GM18909 (cell line): ENCODE data around the gene ATP6V0A1.
"Not testable (repeated sequence)": the region's sequence is repeated elsewhere in the genome, so short reads cannot be mapped to it uniquely, and the experiment has no call there.

Experiments
- ATAC-seq: cut with Tn5 transposase; IDR thresholded peaks from one replicate; pipeline ENCODE4 v1.9.1; 2021; ENCODE audit warnings: mild to moderate bottlenecking; ENCODE audit not compliant: unreplicated experiment, poor library complexity

ATP6V0A1 gene

DNA sequence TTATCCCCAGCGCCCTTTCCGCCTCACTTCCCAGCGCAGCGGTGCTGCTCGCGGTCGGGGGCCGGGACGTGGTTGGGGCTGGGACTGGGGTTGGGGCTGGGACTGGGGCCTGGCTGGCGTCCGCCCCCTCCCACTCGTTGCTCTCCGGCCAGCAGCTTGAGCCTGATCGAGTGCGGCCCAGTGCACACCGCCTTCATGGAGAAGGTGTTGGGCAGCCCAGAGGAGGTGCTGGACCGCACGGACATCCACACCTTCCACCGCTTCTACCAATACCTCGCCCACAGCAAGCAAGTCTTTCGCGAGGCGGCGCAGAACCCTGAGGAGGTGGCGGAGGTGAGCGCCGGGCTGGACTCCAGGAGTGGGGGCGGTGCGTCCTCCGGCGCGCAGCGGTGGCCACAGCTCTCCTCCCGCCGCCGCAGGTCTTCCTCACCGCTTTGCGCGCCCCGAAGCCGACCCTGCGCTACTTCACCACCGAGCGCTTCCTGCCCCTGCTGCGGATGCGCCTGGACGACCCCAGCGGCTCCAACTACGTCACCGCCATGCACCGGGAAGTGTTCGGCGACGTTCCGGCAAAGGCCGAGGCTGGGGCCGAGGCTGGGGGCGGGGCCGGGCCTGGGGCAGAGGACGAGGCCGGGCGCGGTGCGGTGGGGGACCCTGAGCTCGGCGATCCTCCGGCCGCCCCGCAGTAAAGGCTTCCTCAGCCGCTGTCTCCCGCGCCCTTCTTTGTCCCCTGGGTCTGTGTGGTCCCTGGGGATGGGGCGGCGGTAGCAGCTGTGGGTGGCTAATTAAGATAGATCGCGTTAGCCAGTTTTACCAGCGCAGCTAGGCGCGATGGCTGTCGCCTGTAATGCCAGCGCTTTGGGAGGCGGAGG lies 95.8 kb downstream of the ATP6V0A1 start:
- peak; percentile 80 for ATAC-seq

DNA sequence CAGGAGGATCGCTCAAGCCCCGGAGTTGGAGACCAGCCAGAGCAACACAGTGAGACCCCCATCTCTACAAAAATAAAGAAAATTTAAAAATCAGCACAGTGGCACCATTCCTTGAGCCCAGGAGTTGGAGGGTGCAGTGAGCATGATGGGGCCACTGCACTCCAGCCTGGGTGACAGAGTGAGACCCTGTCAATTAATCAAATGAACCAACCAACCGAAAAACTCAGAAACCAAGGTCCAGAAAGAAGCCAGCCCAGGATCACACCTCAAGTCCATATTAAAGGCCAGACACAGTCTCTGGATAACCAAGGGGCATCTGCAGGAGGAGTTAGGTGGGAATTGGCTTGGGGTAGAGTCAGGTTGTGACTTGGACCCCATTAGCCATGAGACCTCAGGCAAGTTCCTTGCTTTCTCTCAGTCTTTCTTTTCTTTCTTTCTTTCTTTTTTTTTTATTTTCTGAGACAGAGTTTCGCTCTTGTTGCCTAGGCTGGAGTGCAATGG lies 96.5 kb downstream of the ATP6V0A1 start:
- ATAC-seq = no peak

DNA sequence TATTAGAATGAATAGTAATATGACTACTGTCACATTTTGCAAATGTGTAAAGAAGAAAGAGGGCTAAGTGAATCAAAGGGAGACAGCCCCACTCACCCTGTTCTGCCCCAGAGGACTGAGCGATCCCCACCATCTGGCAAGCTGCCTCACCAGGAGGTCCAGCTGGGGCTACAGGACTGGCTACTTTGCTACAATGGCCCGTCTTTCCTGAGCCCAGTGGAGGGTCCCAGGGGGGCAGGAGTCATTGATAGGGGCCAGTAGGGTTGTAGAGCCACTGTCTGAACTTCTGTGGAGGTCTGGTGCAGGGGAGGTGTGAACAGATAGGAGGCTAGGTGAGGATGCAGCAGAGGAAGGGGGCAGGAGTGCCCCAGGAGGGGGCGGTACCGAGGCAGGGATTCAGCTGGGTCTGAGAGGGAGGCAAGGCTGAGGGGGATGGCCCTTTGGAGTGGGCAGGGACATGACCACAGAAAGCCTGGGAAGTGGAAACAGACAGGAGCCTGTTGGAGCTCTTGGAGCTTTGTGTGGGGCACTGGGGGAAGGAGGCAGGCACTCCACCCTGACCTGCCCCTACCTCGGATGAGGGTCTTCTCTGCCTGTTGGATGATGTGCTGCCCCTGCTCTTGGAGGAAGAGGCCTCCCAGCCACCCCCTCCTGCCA lies 97.4 kb downstream of the ATP6V0A1 start:
- ATAC-seq = not testable (repeated sequence)

DNA sequence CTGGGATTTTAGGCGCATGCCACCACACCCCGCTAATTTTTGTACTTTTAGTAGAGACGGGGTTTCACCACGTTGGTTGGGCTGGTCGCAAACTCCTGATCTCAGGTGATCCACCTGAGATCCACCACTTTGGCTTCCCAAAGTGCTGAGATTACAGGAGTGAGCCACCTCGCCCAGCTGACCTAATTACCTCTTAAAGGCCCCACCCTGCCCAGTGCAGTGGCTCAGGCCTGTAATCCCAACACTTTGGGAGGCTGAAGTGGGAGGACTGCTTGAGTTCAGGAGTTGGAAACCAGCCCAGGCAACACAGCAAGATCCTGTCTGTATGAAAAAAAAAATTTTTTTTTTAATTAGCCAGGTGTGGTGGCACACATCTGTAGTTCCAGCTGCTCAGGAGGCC lies 100.4 kb downstream of the ATP6V0A1 start:
- ATAC-seq = no peak

DNA sequence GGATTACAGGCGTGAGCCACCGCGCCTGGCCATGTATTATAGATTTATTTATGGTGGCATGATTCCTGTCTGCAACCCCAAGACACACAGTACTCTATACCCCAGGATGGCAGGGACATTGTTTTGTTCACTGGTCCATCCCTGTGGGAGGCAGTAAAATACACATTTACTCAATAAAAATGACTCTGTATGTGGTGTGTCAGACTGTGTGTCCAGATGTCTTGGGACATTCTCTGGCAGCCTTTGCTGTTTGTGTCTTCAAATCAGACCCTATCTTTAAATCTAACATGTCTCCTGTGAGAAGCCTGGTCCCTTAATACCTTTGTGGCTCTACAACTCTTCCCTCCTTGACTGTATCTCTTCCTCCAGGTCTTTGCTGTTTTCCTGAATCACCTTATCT lies 101.6 kb downstream of the ATP6V0A1 start:
- no peak for ATAC-seq

DNA sequence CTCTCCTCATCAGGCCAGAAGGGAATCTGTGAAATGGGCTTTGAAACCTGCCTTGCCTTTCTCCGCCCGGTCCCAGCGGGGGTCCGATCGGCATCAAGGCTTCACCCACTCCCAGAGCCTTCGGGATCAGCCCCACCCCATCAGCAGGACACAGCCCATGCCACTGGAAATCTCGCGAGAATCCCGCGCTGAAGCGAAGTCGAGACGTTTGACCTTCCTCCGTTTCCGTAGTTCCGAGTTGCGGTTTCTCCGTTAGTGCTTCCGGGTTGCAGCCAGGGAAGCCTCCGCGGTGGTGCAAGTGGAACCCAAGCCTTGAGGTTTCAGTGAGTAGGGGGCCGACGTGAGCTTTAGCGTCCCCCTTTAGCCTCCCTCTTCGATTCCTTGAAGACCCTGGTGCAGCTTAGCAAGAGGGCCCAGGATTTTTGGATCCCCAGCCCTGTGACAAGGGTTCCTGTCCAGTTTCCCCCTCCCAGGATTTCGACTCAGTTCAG lies 103.3 kb downstream of the ATP6V0A1 start, which contains the start of gene COASY:
TSS of gene COASY (plus strand) at position 252 of the 491 bp plus-strand sequence. CDS start 475 bp downstream, outside the sequence.
- ATAC-seq = no peak

DNA sequence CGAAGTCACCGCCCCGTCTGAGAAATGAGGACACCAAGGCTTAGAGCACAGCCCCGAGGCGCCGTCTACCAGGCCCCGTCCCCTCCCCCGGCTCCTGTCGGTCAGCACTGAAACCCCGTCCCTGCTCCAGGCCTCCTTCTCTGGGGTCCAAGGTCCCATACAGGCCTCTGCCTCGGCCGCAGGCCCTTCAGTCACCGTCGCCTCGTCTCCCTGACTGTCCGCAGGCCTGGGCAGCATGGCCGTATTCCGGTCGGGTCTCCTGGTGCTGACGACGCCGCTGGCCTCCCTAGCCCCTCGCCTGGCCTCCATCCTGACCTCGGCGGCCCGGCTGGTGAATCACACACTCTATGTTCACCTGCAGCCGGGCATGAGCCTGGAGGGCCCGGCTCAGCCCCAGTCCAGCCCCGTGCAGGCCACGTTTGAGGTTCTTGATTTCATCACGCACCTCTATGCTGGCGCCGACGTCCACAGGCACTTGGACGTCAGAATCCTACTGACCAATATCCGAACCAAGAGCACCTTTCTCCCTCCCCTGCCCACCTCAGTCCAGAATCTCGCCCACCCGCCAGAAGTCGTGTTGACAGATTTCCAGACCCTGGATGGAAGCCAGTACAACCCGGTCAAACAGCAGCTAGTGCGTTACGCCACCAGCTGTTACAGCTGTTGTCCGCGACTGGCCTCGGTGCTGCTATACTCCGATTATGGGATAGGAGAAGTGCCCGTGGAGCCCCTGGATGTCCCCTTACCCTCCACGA lies 103.9 kb downstream of the ATP6V0A1 start:
- ATAC-seq = no peak

DNA sequence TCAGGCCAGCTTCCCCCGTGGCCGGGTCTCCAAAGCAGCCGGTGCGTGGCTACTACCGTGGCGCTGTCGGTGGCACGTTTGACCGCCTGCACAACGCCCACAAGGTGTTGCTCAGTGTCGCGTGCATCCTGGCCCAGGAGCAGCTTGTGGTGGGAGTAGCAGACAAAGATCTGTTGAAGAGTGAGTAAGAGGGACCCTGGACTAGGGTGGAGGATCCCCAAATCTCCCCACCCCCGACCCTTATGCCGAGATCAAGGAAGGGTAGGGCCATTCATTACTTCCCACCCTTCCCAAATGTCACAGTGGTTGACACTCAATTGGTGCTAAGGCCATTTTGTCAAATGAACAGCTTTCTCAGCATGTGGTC lies 104.4 kb downstream of the ATP6V0A1 start:
- ATAC-seq = no peak

DNA sequence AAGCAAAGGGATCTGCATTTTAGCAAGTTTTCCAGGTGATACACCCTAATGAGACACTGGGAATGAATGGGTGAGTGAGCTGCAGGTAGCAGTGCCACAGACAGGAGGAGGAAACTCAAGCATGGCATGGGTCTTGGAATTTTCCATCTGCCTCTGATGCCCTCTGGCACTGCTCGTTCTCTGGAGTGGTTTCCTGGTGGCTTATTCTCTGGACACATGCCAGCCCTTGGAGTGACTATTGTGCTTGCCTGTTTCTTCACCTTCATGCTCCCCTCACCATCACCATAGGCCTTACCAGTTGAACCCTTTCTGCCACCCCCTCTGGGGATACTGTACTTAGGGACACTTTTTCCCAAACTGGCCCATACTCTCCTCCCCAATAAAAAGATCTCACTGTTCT lies 104.9 kb downstream of the ATP6V0A1 start:
- no peak for ATAC-seq

DNA sequence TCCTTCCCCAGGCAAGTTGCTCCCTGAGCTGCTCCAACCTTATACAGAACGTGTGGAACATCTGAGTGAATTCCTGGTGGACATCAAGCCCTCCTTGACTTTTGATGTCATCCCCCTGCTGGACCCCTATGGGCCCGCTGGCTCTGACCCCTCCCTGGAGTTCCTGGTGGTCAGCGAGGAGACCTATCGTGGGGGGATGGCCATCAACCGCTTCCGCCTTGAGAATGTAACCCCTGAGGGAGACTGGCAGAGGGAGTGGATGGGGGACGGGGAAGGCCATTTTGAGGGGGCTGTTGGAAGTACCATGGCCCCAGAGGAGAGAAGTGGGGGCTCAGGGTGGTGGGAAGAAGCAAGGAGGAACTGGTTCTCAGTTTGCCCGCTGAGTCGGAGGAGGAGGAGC lies 105.3 kb downstream of the ATP6V0A1 start:
- ATAC-seq = no peak

DNA sequence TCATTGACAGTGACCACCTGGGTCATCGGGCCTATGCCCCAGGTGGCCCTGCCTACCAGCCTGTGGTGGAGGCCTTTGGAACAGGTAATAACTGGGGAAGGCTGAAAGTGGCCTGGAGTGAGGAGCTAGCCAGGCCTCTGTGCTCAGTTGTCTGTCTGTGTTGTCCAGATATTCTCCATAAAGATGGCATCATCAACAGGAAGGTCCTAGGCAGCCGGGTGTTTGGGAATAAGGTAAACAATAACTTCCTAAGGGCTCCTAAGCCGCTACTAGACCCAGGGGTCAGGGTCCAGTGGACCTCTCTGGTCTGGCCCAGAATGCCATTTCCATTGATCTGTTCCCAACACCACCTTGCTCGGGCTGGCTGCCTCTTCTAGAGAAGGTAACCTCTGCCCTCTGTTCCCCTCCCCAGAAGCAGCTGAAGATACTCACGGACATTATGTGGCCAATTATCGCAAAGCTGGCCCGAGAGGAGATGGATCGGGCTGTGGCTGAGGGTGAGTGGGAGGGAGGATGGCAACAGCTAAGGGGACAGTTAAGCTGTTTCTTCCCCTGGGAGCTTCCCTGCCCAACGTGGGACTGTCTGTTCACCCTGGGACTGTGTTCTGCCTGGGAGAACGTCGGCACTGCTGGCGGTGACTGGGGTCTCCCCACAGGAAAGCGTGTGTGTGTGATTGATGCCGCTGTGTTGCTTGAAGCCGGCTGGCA lies 106.3 kb downstream of the ATP6V0A1 start:
- ATAC-seq = no peak

DNA sequence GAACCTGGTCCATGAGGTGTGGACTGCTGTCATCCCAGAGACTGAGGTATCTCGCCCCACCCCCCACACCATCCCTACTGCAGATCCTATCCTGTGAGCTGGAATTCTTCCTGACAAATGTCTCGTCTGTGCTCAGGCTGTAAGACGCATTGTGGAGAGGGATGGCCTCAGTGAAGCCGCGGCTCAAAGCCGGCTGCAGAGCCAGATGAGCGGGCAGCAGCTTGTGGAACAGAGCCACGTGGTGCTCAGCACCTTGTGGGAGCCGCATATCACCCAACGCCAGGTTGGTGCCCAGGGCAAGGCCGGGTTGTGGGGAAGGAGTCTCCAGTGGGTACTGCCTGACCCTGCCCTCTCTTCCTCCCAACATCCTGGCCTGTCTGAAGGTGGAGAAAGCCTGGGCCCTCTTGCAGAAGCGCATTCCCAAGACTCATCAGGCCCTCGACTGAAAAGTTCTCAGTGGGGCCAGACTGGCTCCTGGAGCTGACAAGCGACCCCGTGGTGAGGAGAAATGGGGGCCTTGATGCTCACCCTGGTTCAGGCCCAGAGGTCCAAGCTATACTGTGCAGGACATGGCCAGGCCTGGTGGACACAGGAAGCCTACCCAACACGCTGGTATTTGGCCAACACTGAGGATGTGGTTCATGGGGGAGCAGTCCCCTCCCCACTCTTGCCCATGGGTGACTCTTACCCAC lies 107.0 kb downstream of the ATP6V0A1 start:
- ATAC-seq = no peak

DNA sequence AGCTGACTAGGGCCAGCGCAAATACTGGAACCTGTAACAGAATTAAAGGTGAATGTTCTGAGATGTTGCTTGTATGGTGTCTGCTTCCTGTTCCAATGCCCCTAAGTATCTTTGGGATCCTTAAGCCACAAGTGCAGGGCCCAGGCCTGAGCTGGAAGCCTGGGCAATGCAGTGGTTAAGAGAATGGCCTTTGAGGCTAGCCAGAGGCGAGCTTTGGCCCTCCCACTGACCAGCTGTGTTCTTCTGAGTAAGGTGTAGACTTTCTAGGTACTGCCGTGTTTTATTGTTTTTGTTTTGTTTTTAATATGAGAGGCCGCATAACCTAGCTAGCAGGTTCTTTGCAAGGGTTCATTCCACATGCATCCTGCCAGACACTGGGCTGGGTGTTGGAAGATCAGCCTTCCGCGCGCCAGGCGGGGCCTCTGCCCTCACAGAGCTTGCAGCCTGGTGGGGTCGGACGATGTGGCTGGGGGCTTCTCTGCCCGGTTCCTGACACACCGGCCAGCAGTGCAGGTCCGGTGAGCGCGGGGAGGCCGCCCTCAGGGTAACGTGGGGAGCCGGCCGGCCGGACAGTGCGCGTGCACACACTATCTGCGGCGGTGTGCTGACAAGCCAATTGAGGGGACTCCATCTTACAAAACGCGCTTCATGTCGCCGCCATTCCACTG lies 107.7 kb downstream of the ATP6V0A1 start:
- ATAC-seq = no peak

DNA sequence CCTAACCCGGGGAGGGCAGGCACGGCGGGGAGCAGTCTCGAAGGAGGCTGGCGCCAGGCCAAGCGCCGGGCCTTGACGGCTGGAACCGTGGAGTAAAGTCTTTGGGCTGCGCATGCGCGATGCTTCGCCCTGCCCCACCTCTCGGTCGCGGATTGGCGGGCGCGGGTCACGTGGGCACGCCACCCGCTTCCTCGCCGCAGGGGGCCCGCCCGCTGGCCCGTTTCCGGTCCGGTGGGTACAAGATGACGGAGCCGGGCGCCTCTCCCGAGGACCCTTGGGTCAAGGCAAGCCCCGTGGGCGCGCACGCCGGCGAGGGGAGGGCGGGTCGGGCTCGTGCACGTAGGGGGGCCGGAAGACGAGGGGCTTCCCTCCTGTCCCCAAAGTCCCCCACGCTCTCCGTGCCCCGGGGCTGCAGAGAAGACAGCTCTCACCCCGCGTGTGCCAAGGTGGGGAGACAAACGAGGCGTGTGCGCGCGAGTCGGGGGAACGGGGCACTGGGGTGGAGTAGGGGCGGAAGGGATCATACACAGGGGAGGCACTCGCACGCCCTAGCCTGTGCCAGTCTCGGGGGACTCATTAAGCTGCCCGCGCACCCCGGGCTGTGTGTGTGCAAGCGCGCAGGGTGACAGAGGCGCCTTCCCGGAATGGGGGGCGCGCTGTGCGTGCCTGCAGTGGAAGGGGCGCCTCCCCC lies 108.3 kb downstream of the ATP6V0A1 start, which contains the start of gene MLX:
TSS of gene MLX (plus strand) at position 218 of the 691 bp plus-strand sequence. CDS start at position 243, 25 bp downstream.
- ATAC-seq = peak; percentile 66

DNA sequence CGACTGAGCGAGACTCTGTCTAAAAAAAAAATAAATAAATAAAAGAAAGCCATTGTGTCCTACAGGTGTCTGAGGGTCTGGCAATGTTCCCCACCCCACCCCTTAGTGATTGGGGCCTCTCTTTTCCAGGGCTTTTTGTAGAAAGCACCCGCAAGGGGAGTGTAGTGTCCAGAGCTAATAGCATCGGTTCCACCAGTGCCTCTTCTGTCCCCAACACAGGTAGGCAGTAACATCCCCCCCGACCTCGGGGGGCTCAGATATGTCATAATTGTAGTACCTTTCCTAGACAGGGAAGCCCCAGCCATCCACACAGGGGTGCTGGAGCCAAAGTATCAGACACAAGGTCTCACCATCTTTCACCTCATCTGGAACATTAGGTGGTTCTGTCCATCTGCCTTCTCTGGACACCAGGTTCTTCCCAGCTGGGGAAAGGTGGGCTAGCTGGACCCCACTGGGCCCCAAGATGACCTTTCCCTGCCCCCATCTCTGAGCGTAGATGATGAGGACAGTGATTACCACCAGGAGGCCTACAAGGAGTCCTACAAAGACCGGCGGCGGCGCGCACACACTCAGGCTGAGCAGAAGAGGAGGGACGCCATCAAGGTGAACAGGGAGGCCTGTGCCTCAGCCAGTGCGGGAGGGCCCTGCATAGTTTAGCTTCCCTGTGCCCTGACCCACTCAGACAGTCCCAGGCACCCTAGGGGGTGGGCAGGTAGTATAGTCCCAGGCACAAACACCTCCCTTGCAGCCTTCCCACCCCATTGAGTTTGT lies 109.8 kb downstream of the ATP6V0A1 start:
- no peak for ATAC-seq

DNA sequence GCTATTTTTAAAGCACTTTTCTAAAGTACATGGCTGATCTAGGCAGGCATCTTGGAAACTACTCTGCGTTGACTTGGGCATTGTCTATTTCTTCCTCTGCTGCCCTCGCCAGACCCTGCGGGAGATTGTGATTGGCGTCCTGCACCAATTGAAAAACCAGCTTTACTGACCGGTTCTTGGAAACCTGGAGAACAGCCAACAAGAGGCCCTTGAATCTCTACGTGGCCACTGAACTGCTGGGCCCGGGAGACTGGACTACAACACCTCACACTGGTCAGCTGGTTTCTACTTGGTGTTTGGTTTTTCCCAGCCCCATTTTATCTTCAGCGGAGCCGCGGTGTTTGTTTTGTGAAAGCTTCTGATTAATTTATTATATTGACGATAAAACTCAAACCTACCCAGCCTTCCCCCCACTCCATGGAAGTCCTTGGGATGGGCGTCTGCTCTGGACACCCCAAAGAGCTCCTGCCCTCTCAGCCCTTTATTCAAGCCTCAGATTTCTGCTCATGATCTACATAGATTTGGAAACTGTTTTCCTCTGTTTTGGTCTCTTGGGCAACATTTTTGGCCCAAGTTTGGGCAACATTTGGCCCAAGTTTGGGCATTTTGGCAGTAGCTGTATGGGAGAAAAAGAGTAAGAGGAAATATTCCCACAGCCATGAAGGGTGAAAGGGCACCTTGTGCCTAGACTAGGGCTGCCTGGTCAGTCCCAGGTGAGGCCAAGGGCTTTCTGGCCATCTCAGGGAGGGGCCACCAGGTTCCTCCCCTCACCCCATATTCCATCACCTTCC lies 113.0 kb downstream of the ATP6V0A1 start:
- no peak for ATAC-seq
